Panc1 (cell line): Measurements from ENCODE around the gene NTM. TPM values are rescaled to one million over a fixed set of nuclear protein-coding genes. Genes with fewer than 3 reads are reported as not detected.

Experiments used
- ATAC-seq: fragments of 200-7000 bp; cut with Tn5 transposase; 2 replicates; pipeline ENCODE4 v1.9.1; 2020; ENCODE audit warnings: mild to moderate bottlenecking, moderate library complexity
- BruUV-seq: library from RNA; stranded (reverse); fragments of 400-500 nt; replicated peaks from 2 replicates; lab custom pipeline; 2021; lab: Mats Ljungman, UMichigan
- CTCF ChIA-PET: fragments of 300-600 bp; sonication (Branson Sonifier 250); formaldehyde crosslinking; loops from one replicate; lab custom pipeline; 2022; ENCODE audit warnings: antibody characterized with exemption; lab: Charles Lee
- POLR2A ChIA-PET: fragments of 300-600 bp; sonication (Branson Sonifier 250); formaldehyde crosslinking; loops from one replicate; lab custom pipeline; 2022; ENCODE audit warnings: antibody characterized with exemption; lab: Charles Lee
- DNase-seq: peaks from one replicate; pipeline ENCODE4 v3.0.0-alpha.2; 2010; ENCODE audit warnings: low read depth, low spot score
- H3K27ac ChIP-seq: 2 replicates; pipeline ENCODE4 v1.5.1; 2011; ENCODE audit warnings: mild to moderate bottlenecking, low read length, inconsistent platforms
- H3K27me3 ChIP-seq: fragments of 200-500 bp; sonication (Bioruptor generic); 2 replicates; pipeline ENCODE4 v1.6.0; 2014; ENCODE audit warnings: low read length, inconsistent platforms; ENCODE audit not compliant: control insufficient read depth, insufficient read depth
- H3K36me3 ChIP-seq: fragments of 200-500 bp; sonication (Bioruptor generic); 2 replicates; pipeline ENCODE4 v1.5.1; 2014; ENCODE audit warnings: inconsistent platforms, mild to moderate bottlenecking, low read length, moderate library complexity; ENCODE audit not compliant: control insufficient read depth, insufficient read depth
- H3K4me1 ChIP-seq: 2 replicates; pipeline ENCODE4 v1.5.1; 2011; ENCODE audit warnings: inconsistent platforms, mild to moderate bottlenecking, low read length, moderate library complexity; ENCODE audit not compliant: control insufficient read depth, insufficient read depth
- H3K4me3 ChIP-seq, 2 experiments: 2 replicates each; pipeline ENCODE4 v1.5.1; 2011 to 2012; ENCODE audit warnings: low read depth in 2 of 2, low read length in 2 of 2, mild to moderate bottlenecking in 2 of 2, inconsistent platforms in 1 of 2, moderate library complexity in 1 of 2
- H3K9me3 ChIP-seq: fragments of 200-500 bp; sonication (Bioruptor generic); 2 replicates; pipeline ENCODE4 v1.5.1; 2014; ENCODE audit warnings: low read depth, mild to moderate bottlenecking, inconsistent platforms, low read length, moderate library complexity; ENCODE audit not compliant: control insufficient read depth, insufficient read depth
- POLR2AphosphoS5 ChIP-seq: IDR thresholded peaks from 2 replicates; pipeline ENCODE4 v1.6.1; 2012; ENCODE audit warnings: mild to moderate bottlenecking, low read depth, low read length, moderate library complexity
- SIN3A ChIP-seq: IDR thresholded peaks from 2 replicates; pipeline ENCODE4 v1.6.1; 2012; ENCODE audit warnings: low read depth, mild to moderate bottlenecking, low read length, moderate library complexity, borderline replicate concordance; ENCODE audit not compliant: insufficient read depth
- TCF7L2 ChIP-seq: IDR thresholded peaks from 2 replicates; pipeline ENCODE4 v1.6.1; 2011; ENCODE audit warnings: mild to moderate bottlenecking, low read depth, low read length, inconsistent platforms
- in situ Hi-C: cut with HindIII; loops from 2 replicates; pipeline ENCODE4 v1.10.0; 2016; ENCODE audit warnings: low sequenced_read_pairs, low pct_unique_long_range_greater_than_20kb
- intact Hi-C: fragments of 100-400 bp; cut with micrococcal nuclease; formaldehyde crosslinking; loops from one replicate; pipeline ENCODE4 v1.10.0; 2022; ENCODE audit not compliant: unreplicated experiment
- total RNA-seq: library from RNA; stranded (reverse); gene quantifications from one replicate; pipeline ENCODE4 v1.2.1, GENCODE V29; 2021; ENCODE audit not compliant: unreplicated experiment
- TF ChIP-seq, protein P1 (sequence below), 2 experiments: IDR thresholded peaks; 2 replicates each; pipeline ENCODE4 v1.6.1; 2011 to 2012; ENCODE audit warnings: low read depth in 2 of 2, control low read depth in 1 of 2, low read length in 1 of 2, mild to moderate bottlenecking in 1 of 2, moderate library complexity in 1 of 2; ENCODE audit not compliant: insufficient read depth in 1 of 2
- TF ChIP-seq, protein P2 (sequence below): fragments of 450-650 bp; IDR thresholded peaks from 2 replicates; pipeline ENCODE4 v1.5.1; 2017; ENCODE audit warnings: mild to moderate bottlenecking

NTM gene
- total RNA-seq, 1 experiment from 2014 or later, result 0.10 TPM

DNA sequence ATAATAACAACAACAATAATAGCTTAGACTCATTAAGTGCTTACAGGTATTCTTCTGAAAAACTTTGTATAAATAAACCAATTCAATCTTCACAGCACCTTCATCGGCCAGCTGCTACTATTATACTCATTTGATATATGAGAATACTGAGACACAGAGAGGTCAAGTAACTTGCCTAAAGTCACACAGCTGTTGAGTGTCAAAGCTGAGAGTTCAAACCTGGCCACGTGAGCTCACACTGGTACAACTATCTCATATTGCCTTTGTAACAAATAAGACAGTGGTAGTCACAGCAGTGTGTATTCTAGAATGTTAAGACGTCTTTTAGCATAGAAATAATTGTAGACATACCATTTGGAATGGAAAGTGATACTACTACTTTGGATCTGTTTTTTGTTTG lies 268.5 kb downstream of the NTM start:
- ATAC-seq (no peak), DNase-seq (no peak)
- CTCF ChIA-PET, result no interaction called here
- H3K9me3 ChIP-seq, result no peaks in the 10 kb centered on the region
- TF ChIP-seq TCF7L2 (no peak), SIN3A (no peak), POLR2AphosphoS5 (no peak)
- TF ChIP-seq, protein P1, sequence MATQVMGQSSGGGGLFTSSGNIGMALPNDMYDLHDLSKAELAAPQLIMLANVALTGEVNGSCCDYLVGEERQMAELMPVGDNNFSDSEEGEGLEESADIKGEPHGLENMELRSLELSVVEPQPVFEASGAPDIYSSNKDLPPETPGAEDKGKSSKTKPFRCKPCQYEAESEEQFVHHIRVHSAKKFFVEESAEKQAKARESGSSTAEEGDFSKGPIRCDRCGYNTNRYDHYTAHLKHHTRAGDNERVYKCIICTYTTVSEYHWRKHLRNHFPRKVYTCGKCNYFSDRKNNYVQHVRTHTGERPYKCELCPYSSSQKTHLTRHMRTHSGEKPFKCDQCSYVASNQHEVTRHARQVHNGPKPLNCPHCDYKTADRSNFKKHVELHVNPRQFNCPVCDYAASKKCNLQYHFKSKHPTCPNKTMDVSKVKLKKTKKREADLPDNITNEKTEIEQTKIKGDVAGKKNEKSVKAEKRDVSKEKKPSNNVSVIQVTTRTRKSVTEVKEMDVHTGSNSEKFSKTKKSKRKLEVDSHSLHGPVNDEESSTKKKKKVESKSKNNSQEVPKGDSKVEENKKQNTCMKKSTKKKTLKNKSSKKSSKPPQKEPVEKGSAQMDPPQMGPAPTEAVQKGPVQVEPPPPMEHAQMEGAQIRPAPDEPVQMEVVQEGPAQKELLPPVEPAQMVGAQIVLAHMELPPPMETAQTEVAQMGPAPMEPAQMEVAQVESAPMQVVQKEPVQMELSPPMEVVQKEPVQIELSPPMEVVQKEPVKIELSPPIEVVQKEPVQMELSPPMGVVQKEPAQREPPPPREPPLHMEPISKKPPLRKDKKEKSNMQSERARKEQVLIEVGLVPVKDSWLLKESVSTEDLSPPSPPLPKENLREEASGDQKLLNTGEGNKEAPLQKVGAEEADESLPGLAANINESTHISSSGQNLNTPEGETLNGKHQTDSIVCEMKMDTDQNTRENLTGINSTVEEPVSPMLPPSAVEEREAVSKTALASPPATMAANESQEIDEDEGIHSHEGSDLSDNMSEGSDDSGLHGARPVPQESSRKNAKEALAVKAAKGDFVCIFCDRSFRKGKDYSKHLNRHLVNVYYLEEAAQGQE (IDR thresholded peaks at IDR 0.05; ENCODE audit: insufficient read depth in 1 of 2, low read depth in 2 of 2, low read length in 1 of 2), result no peak
- TF ChIP-seq, protein P2, sequence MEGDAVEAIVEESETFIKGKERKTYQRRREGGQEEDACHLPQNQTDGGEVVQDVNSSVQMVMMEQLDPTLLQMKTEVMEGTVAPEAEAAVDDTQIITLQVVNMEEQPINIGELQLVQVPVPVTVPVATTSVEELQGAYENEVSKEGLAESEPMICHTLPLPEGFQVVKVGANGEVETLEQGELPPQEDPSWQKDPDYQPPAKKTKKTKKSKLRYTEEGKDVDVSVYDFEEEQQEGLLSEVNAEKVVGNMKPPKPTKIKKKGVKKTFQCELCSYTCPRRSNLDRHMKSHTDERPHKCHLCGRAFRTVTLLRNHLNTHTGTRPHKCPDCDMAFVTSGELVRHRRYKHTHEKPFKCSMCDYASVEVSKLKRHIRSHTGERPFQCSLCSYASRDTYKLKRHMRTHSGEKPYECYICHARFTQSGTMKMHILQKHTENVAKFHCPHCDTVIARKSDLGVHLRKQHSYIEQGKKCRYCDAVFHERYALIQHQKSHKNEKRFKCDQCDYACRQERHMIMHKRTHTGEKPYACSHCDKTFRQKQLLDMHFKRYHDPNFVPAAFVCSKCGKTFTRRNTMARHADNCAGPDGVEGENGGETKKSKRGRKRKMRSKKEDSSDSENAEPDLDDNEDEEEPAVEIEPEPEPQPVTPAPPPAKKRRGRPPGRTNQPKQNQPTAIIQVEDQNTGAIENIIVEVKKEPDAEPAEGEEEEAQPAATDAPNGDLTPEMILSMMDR, result no peak
- in situ Hi-C loops, result no loop called here
- no peaks in the 10 kb centered on the region for H3K4me1 ChIP-seq
- no TSS peak for BruUV-seq
- intact Hi-C loops, result no loop called here
- no peaks in the 10 kb centered on the region; the same call in 1 of the 2 replicates for H3K36me3 ChIP-seq
- POLR2A ChIA-PET, result no interaction called here
- no peak overlapping the region for H3K27ac ChIP-seq
- peaks cover 6% of the 10 kb centered on the region for H3K27me3 ChIP-seq
- H3K4me3 ChIP-seq, result no peak overlapping the region

DNA sequence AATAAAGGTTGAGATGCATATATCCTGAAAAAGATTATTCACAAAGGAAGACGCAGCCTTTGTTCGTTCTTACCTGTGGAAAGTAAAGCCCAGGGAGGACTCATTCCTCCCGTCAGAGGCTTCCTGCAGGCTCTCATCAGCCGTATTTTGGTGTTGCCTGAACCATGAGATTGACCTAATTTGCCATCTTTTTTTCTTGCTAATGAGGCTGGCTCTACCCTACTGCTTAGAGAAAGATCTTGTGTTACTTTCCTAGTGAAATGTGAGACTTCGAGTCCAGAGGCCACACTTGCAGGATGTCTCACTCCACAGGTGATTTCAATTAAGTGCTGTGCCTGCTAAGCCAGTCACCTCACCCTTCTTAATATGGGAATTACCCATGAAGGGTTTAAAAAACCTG lies 269.9 kb downstream of the NTM start:
- Histone ChIP-seq H3K4me1 (no peaks in the 10 kb centered on the region), H3K4me3 (no peak overlapping the region), H3K27ac (no peak overlapping the region), H3K27me3 (peaks cover 9% of the 10 kb centered on the region), H3K9me3 (no peaks in the 10 kb centered on the region), H3K36me3 (no peaks in the 10 kb centered on the region; the same call in 1 of the 2 replicates)
- CTCF ChIA-PET, result no interaction called here
- in situ Hi-C loops, result no loop called here
- DNase-seq (no peak), ATAC-seq (no peak)
- BruUV-seq, result no TSS peak
- intact Hi-C loops, result no loop called here
- POLR2A ChIA-PET, result no interaction called here
- no peak for TF ChIP-seq POLR2AphosphoS5
- TF ChIP-seq TCF7L2, result no peak
- TF ChIP-seq, protein P1 (IDR thresholded peaks at IDR 0.05; ENCODE audit: insufficient read depth in 1 of 2, low read depth in 2 of 2, low read length in 1 of 2), result no peak
- no peak for TF ChIP-seq SIN3A
- TF ChIP-seq, protein P2, result no peak
